ENCODE data around the gene SNX32.

DNA sequence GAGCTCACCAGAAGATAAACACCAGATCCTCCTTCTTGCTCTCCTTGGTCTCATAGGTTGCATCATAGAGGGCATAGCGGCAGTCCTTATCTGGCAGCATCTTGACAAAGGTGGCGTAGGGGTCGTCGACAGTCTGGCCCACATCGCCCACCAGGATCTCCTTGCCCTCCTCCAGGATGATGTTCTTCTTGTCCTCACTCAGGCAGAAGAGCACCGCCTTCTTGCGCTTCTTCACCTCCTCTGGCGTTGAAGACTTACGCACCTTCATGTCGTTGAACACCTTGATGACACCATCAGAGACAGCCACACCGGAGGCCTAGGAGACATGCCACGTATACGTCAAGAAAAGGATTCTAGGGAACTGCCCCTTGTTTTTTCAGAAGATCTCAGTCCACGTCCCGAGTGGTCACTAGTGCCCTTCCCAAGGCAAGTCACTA lies 22.2 kb downstream of the SNX32 start:
- TF ChIP-seq JUND (IDR thresholded peaks at IDR 0.05): no peak
- no peak for TF ChIP-seq CTCF (IDR thresholded peaks at IDR 0.05 in 2 of 3, conservative IDR thresholded peaks at IDR 0.05 in 1 of 3; ENCODE audit: borderline replicate concordance in 1 of 3, insufficient read depth in 1 of 3, low read depth in 2 of 3, low read length in 2 of 3)
- no peak for TF ChIP-seq ZNF274 (IDR thresholded peaks at IDR 0.05; ENCODE audit: low read depth, low read length)
- TF ChIP-seq POLR2AphosphoS5 (IDR thresholded peaks at IDR 0.05; ENCODE audit: low read depth, low read length): no peak
- TF ChIP-seq POLR2A (IDR thresholded peaks at IDR 0.05; ENCODE audit: borderline replicate concordance, extremely low read depth, insufficient read depth, insufficient read length): no peak
- TF ChIP-seq EZH2phosphoT487 (IDR thresholded peaks at IDR 0.05; ENCODE audit: borderline replicate concordance): no peak
- TF ChIP-seq SP1 (IDR thresholded peaks at IDR 0.05; ENCODE audit: low read depth): no peak
- TF ChIP-seq, protein P1, sequence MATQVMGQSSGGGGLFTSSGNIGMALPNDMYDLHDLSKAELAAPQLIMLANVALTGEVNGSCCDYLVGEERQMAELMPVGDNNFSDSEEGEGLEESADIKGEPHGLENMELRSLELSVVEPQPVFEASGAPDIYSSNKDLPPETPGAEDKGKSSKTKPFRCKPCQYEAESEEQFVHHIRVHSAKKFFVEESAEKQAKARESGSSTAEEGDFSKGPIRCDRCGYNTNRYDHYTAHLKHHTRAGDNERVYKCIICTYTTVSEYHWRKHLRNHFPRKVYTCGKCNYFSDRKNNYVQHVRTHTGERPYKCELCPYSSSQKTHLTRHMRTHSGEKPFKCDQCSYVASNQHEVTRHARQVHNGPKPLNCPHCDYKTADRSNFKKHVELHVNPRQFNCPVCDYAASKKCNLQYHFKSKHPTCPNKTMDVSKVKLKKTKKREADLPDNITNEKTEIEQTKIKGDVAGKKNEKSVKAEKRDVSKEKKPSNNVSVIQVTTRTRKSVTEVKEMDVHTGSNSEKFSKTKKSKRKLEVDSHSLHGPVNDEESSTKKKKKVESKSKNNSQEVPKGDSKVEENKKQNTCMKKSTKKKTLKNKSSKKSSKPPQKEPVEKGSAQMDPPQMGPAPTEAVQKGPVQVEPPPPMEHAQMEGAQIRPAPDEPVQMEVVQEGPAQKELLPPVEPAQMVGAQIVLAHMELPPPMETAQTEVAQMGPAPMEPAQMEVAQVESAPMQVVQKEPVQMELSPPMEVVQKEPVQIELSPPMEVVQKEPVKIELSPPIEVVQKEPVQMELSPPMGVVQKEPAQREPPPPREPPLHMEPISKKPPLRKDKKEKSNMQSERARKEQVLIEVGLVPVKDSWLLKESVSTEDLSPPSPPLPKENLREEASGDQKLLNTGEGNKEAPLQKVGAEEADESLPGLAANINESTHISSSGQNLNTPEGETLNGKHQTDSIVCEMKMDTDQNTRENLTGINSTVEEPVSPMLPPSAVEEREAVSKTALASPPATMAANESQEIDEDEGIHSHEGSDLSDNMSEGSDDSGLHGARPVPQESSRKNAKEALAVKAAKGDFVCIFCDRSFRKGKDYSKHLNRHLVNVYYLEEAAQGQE (IDR thresholded peaks at IDR 0.05; ENCODE audit: low read depth): no peak
- TF ChIP-seq, protein P2, sequence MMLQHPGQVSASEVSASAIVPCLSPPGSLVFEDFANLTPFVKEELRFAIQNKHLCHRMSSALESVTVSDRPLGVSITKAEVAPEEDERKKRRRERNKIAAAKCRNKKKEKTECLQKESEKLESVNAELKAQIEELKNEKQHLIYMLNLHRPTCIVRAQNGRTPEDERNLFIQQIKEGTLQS (IDR thresholded peaks at IDR 0.05): no peak
- TF ChIP-seq TCF7L2 (IDR thresholded peaks at IDR 0.05; ENCODE audit: borderline replicate concordance, extremely low read depth, insufficient read depth, insufficient read length): no peak

Data from HCT116 (cell line).